ENCODE measurements around the gene AMN1. TPM values are rescaled to one million over a fixed set of nuclear protein-coding genes. Genes with fewer than 3 reads are reported as not detected.

AMN1 gene
- total RNA-seq, 1 donor from 2014 or later, result 5.6 TPM

DNA sequence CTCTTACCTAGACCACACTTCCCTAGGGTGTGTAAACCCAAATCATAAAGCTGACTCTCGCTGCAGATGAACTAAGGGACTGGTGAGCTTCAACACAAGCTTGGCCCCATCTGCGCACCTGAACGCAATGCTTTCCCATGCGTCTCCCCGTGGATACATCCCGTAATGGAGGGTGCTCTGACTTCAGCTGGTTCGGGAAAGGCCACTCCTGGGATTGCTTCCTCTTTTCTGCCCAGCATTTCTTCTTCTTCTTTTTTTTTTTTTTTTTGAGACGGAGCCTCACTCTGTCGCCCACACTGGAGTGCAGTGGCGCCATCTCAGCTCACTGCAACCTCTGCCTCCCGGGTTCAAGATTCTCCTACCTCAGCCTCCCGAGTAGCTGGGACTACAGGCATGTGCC, 97.0 kb downstream of the AMN1 start:
- Mint-ChIP-seq H3K9me3 (ENCODE audit: unreplicated experiment) (no peaks in the 10 kb centered on the region), H3K27ac (ENCODE audit: unreplicated experiment) (no peak overlapping the region), H3K4me1 (ENCODE audit: unreplicated experiment) (peaks cover 3% of the 10 kb centered on the region), H3K27me3 (ENCODE audit: unreplicated experiment) (no peaks in the 10 kb centered on the region), H3K4me3 (ENCODE audit: unreplicated experiment) (no peak overlapping the region), H3K36me3 (ENCODE audit: low read depth, unreplicated experiment) (no peaks in the 10 kb centered on the region)
- DNase-seq (ENCODE audit: low spot score), result no peak
- TF ChIP-seq, protein P1, sequence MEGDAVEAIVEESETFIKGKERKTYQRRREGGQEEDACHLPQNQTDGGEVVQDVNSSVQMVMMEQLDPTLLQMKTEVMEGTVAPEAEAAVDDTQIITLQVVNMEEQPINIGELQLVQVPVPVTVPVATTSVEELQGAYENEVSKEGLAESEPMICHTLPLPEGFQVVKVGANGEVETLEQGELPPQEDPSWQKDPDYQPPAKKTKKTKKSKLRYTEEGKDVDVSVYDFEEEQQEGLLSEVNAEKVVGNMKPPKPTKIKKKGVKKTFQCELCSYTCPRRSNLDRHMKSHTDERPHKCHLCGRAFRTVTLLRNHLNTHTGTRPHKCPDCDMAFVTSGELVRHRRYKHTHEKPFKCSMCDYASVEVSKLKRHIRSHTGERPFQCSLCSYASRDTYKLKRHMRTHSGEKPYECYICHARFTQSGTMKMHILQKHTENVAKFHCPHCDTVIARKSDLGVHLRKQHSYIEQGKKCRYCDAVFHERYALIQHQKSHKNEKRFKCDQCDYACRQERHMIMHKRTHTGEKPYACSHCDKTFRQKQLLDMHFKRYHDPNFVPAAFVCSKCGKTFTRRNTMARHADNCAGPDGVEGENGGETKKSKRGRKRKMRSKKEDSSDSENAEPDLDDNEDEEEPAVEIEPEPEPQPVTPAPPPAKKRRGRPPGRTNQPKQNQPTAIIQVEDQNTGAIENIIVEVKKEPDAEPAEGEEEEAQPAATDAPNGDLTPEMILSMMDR (IDR thresholded peaks at IDR 0.05; ENCODE audit: unreplicated experiment), result no peak

DNA sequence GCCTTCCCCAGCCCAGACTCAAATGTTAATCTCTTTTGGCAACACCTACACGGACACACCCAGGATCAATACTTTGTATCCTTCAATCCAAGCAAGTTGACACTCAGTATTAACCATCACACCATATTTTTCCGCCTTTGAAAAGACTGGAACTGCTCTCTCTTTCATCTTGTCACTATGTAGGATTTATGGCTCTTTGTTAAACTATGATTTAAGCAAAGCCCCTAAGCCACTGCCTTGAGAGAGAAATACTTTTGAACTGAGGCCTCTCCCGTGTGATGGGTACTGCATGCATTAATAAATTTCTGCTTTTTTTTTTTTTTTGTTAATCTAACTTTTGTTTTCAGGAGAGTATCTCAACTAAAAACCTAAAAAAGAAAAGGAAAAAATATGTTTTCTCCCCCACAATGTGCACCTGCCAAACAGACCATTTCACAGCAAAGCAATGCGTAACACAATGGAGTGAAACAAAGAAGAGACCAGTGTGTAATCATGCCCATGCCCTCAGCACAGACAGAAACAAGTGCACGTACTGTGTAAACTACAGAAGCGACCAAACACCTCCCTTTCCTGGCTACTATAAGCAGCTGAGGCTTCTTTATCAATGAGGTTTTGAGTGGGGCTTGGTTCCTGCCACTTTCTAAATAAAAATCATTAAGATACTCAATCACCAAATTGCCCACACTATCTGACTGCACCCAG, 97.6 kb downstream of the AMN1 start:
- no peaks in the 10 kb centered on the region for H3K27me3 Mint-ChIP-seq (ENCODE audit: unreplicated experiment)
- H3K27ac Mint-ChIP-seq (ENCODE audit: unreplicated experiment), result no peak overlapping the region

DNA sequence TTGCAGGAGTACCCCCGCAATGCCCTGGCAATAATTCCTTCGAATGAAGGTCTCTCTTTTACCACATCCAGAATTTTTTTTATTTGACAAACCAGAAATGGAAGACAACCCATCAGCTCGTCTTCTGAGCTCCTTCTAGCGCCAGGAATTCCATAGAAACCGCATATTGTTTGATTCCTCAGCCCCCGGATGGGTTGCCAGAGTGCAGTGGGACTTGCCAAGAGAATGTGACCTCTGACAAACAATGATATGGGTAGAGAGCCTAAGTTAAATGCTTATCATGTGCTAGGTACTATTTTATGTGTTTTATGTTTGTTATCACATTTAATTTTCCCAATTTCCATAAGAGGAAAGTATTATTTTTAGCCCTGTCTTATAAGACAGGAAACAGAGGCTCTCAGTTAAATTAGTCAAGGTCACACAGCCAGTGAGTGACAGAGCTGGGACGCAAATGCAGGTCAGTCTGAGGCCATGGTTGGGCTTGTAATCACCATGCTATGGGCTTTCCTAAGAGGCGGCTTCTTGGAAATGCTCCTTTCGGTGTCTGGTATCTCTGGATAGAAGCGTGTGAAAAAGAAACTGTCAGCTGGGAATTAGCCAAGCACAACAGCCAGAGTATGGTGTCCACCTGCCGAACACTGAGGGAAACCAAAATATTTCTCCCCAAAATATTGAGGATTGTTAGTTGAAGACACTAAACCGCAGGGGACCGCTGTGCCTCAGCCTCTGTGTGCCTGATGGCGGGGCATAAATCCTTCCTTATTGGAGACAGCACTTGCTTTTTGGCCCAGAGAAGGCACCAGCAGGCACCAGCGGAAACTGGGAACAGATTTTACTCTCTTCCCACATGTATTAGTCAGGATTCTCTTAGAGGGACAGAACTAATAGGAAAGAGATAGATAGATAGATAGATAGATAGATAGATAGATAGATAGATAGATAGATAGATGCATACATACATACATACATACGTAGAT, 98.8 kb downstream of the AMN1 start:
- no peak overlapping the region for H3K4me3 Mint-ChIP-seq (ENCODE audit: unreplicated experiment)
- no peaks in the 10 kb centered on the region for H3K36me3 Mint-ChIP-seq (ENCODE audit: low read depth, unreplicated experiment)
- DNase-seq (ENCODE audit: low spot score), result no peak
- peaks cover 6% of the 10 kb centered on the region for H3K4me1 Mint-ChIP-seq (ENCODE audit: unreplicated experiment)
- TF ChIP-seq, protein P1 (IDR thresholded peaks at IDR 0.05; ENCODE audit: unreplicated experiment), result no peak
- H3K9me3 Mint-ChIP-seq (ENCODE audit: unreplicated experiment), result no peaks in the 10 kb centered on the region
- no peak overlapping the region for H3K27ac Mint-ChIP-seq (ENCODE audit: unreplicated experiment)
- H3K27me3 Mint-ChIP-seq (ENCODE audit: unreplicated experiment), result no peaks in the 10 kb centered on the region

More for the DNA sequence above, 97.6 kb downstream of the AMN1 start:
- no peaks in the 10 kb centered on the region for H3K9me3 Mint-ChIP-seq (ENCODE audit: unreplicated experiment)
- no peak overlapping the region for H3K4me3 Mint-ChIP-seq (ENCODE audit: unreplicated experiment)
- H3K4me1 Mint-ChIP-seq (ENCODE audit: unreplicated experiment), result peaks cover 6% of the 10 kb centered on the region
- no peaks in the 10 kb centered on the region for H3K36me3 Mint-ChIP-seq (ENCODE audit: low read depth, unreplicated experiment)
- TF ChIP-seq, protein P1 (IDR thresholded peaks at IDR 0.05; ENCODE audit: unreplicated experiment), result no peak
- no peak for DNase-seq (ENCODE audit: low spot score)

DNA sequence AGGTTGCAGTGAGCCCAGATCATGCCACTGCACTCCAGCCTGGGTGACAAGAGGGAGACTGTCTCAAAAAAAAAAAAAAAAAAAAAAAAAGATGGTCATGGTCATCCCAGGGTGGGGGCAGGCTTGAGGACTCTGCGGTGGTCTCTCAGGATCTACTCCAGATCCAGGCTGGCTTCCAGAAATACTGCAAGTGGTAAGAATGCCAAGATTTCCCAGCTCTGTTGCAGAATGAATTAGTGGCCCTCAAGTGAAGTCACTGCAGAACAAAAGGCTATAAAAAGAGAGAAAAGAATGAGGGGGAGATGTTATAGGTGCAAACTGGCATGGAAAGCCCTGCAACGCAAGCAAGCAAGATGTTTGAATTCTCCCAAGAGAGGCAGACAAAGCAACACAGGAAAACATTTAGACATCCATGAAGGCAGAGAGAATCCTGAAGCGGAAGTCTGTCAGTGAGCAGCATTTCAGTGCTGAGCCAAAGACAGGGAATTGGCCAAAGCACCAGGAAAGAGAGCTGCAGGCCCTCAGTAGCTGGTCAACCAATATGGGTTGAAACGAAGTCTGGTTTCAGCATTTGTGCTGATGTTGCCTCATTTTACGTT, 101.3 kb downstream of the AMN1 start:
- Mint-ChIP-seq H3K27ac (ENCODE audit: unreplicated experiment) (no peak overlapping the region), H3K4me1 (ENCODE audit: unreplicated experiment) (peaks cover 4% of the 10 kb centered on the region), H3K36me3 (ENCODE audit: low read depth, unreplicated experiment) (no peaks in the 10 kb centered on the region), H3K9me3 (ENCODE audit: unreplicated experiment) (no peaks in the 10 kb centered on the region), H3K4me3 (ENCODE audit: unreplicated experiment) (no peak overlapping the region), H3K27me3 (ENCODE audit: unreplicated experiment) (no peaks in the 10 kb centered on the region)
- no peak for DNase-seq (ENCODE audit: low spot score)
- TF ChIP-seq, protein P1 (IDR thresholded peaks at IDR 0.05; ENCODE audit: unreplicated experiment), result no peak

Measured in endothelial cell (in vitro differentiated cells).